Neural crest cell (in vitro differentiated cells): ENCODE results near the gene ARFGEF3. TPM values are rescaled to one million over a fixed set of nuclear protein-coding genes. Genes with fewer than 3 reads are reported as not detected.

Experiments
- DNase-seq: peaks from one replicate; pipeline ENCODE4 v3.0.0; 2021; ENCODE audit warnings: low read depth, mixed read lengths, low spot score
- H3K27ac Mint-ChIP-seq: one replicate; pipeline ENCODE4 v1.8.0; 2021; ENCODE audit warnings: mild to moderate bottlenecking, mixed read lengths; ENCODE audit not compliant: unreplicated experiment
- H3K27me3 Mint-ChIP-seq: 2 replicates; pipeline ENCODE4 v1.8.0; 2021; ENCODE audit warnings: low read depth, mild to moderate bottlenecking, mixed read lengths
- H3K36me3 Mint-ChIP-seq: 2 replicates; pipeline ENCODE4 v1.8.0; 2021; ENCODE audit warnings: low read depth, mild to moderate bottlenecking, mixed read lengths
- H3K4me1 Mint-ChIP-seq: 2 replicates; pipeline ENCODE4 v1.8.0; 2021; ENCODE audit warnings: mixed read lengths
- H3K4me3 Mint-ChIP-seq: one replicate; pipeline ENCODE4 v1.8.0; 2021; ENCODE audit warnings: mild to moderate bottlenecking, mixed read lengths
- H3K9me3 Mint-ChIP-seq: 2 replicates; pipeline ENCODE4 v1.8.0; 2021; ENCODE audit warnings: mixed read lengths
- CTCF ChIP-seq: fragments of 200-600 bp; sonication (generic); conservative IDR thresholded peaks from 2 replicates; pipeline ENCODE4 v1.5.0; 2021; ENCODE audit warnings: antibody characterized with exemption, mild to moderate bottlenecking
- total RNA-seq: library from RNA; stranded (reverse); gene quantifications from 2 replicates; pipeline ENCODE4 v1.2.1, GENCODE V29; 2021

The ARFGEF3 gene
- total RNA-seq, 1 donor from 2014 or later = 0.30 TPM

- no peak for TF ChIP-seq CTCF
- peak overlapping the region; percentile 84 for H3K4me3 Mint-ChIP-seq
- H3K36me3 Mint-ChIP-seq = no peaks in the 10 kb centered on the region
- H3K27me3 Mint-ChIP-seq = peaks cover 83% of the 10 kb centered on the region
- DNase-seq = no peak
- peaks cover 6% of the 10 kb centered on the region for H3K9me3 Mint-ChIP-seq
- peaks cover 10% of the 10 kb centered on the region for H3K4me1 Mint-ChIP-seq
- H3K27ac Mint-ChIP-seq = no peak overlapping the region
Observed at GRCh38 chr6:138162955-138163575, 1.3 kb downstream of the ARFGEF3 start.

GRCh38 chr6:138175596-138175995 is 13.9 kb downstream of the ARFGEF3 start:
- H3K4me1 Mint-ChIP-seq = no peaks in the 10 kb centered on the region
- no peak for DNase-seq
- peaks cover 29% of the 10 kb centered on the region for H3K27me3 Mint-ChIP-seq
- TF ChIP-seq CTCF = no peak
- H3K4me3 Mint-ChIP-seq = no peak overlapping the region
- no peak overlapping the region for H3K27ac Mint-ChIP-seq
- peaks cover 10% of the 10 kb centered on the region for H3K9me3 Mint-ChIP-seq
- peaks cover 5% of the 10 kb centered on the region for H3K36me3 Mint-ChIP-seq

- no peak for TF ChIP-seq CTCF
- Mint-ChIP-seq H3K9me3 (peaks cover 10% of the 10 kb centered on the region), H3K4me3 (no peak overlapping the region)
Observed at GRCh38 chr6:138176652-138177232, 15.0 kb downstream of the ARFGEF3 start.

GRCh38 chr6:138182939-138183789 is 21.4 kb downstream of the ARFGEF3 start:
- Mint-ChIP-seq H3K4me1 (peaks cover 14% of the 10 kb centered on the region), H3K36me3 (peaks cover 3% of the 10 kb centered on the region), H3K27me3 (peaks cover 10% of the 10 kb centered on the region), H3K27ac (peak overlapping the region; percentile 89), H3K4me3 (no peak overlapping the region), H3K9me3 (peaks cover 4% of the 10 kb centered on the region)
- TF ChIP-seq CTCF = no peak
- DNase-seq = no peak

More at GRCh38 chr6:138176652-138177232, 15.0 kb downstream of the ARFGEF3 start:
- H3K27me3 Mint-ChIP-seq = peaks cover 29% of the 10 kb centered on the region
- no peak overlapping the region for H3K27ac Mint-ChIP-seq
- no peak for DNase-seq
- H3K4me1 Mint-ChIP-seq = no peaks in the 10 kb centered on the region
- H3K36me3 Mint-ChIP-seq = peaks cover 5% of the 10 kb centered on the region

- DNase-seq = no peak
- TF ChIP-seq CTCF = no peak
- no peak overlapping the region for H3K4me3 Mint-ChIP-seq
- H3K9me3 Mint-ChIP-seq = no peaks in the 10 kb centered on the region
- H3K4me1 Mint-ChIP-seq = peaks cover 17% of the 10 kb centered on the region
- peaks cover 11% of the 10 kb centered on the region for H3K27me3 Mint-ChIP-seq
- H3K27ac Mint-ChIP-seq = no peak overlapping the region
- H3K36me3 Mint-ChIP-seq = no peaks in the 10 kb centered on the region
Observed at GRCh38 chr6:138183790-138184134, 22.0 kb downstream of the ARFGEF3 start.
